ENCODE results near the gene LITAF.
"Not testable (repeated sequence)": the region's sequence is repeated elsewhere in the genome, so short reads cannot be mapped to it uniquely, and the experiment has no call there.

The LITAF gene

GRCh38 chr16:11513366-11513765 lies 73.4 kb downstream of the LITAF start:
- DNase-seq = not testable (repeated sequence)

- no peak for DNase-seq
Observed at GRCh38 chr16:11511801-11512200, 74.9 kb downstream of the LITAF start.

GRCh38 chr16:11511328-11511727 lies 75.4 kb downstream of the LITAF start:
- DNase-seq = no peak

- no peak for DNase-seq
Observed at GRCh38 chr16:11510178-11510973, 76.3 kb downstream of the LITAF start.

- DNase-seq = peak; percentile 25
Observed at GRCh38 chr16:11507991-11508390, 78.7 kb downstream of the LITAF start.

GRCh38 chr16:11507350-11507749 lies 79.4 kb downstream of the LITAF start:
- DNase-seq = no peak

GRCh38 chr16:11506741-11507305 lies 79.9 kb downstream of the LITAF start:
- no peak for DNase-seq

GRCh38 chr16:11504261-11504660 lies 82.5 kb downstream of the LITAF start:
- not testable (repeated sequence) for DNase-seq

GRCh38 chr16:11503566-11503965 lies 83.2 kb downstream of the LITAF start:
- DNase-seq = no peak

- DNase-seq = no peak
Observed at GRCh38 chr16:11502239-11502638, 84.5 kb downstream of the LITAF start.

GRCh38 chr16:11501632-11502031 lies 85.1 kb downstream of the LITAF start:
- no peak for DNase-seq

- no peak for DNase-seq
Observed at GRCh38 chr16:11500700-11501346, 85.9 kb downstream of the LITAF start.

- no peak for DNase-seq
Observed at GRCh38 chr16:11499295-11500089, 87.2 kb downstream of the LITAF start.

- no peak for DNase-seq
Observed at GRCh38 chr16:11498683-11499082, 88.0 kb downstream of the LITAF start.

- peak; percentile 24 for DNase-seq
Observed at GRCh38 chr16:11497851-11498289, 88.8 kb downstream of the LITAF start.

Data from EL (cell line).